ENCODE data around the gene GALR1.

Gene GALR1

GRCh38 chr18:77249569-77250500 is at the start of gene GALR1:
TSS of gene GALR1 (plus strand) at chr18:77249848. CDS start at chr18:77250549, 701 bp downstream.
- no peak within 1 kb of the TSS for H3K4me3 ChIP-seq (ENCODE audit: low read depth, low read length)
- DNase-seq (ENCODE audit: low read depth) = no peak
- TF ChIP-seq, protein P1, sequence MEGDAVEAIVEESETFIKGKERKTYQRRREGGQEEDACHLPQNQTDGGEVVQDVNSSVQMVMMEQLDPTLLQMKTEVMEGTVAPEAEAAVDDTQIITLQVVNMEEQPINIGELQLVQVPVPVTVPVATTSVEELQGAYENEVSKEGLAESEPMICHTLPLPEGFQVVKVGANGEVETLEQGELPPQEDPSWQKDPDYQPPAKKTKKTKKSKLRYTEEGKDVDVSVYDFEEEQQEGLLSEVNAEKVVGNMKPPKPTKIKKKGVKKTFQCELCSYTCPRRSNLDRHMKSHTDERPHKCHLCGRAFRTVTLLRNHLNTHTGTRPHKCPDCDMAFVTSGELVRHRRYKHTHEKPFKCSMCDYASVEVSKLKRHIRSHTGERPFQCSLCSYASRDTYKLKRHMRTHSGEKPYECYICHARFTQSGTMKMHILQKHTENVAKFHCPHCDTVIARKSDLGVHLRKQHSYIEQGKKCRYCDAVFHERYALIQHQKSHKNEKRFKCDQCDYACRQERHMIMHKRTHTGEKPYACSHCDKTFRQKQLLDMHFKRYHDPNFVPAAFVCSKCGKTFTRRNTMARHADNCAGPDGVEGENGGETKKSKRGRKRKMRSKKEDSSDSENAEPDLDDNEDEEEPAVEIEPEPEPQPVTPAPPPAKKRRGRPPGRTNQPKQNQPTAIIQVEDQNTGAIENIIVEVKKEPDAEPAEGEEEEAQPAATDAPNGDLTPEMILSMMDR (IDR thresholded peaks at IDR 0.05; ENCODE audit: control insufficient read depth, extremely low read depth, insufficient read depth) = no peak

- no peak for DNase-seq (ENCODE audit: low read depth)
- TF ChIP-seq, protein P1 (IDR thresholded peaks at IDR 0.05; ENCODE audit: control insufficient read depth, extremely low read depth, insufficient read depth) = no peak
- no peak overlapping the region for H3K4me3 ChIP-seq (ENCODE audit: low read depth, low read length)
Measured at GRCh38 chr18:77201506-77201905, 48.1 kb upstream of the GALR1 start.

DNA sequence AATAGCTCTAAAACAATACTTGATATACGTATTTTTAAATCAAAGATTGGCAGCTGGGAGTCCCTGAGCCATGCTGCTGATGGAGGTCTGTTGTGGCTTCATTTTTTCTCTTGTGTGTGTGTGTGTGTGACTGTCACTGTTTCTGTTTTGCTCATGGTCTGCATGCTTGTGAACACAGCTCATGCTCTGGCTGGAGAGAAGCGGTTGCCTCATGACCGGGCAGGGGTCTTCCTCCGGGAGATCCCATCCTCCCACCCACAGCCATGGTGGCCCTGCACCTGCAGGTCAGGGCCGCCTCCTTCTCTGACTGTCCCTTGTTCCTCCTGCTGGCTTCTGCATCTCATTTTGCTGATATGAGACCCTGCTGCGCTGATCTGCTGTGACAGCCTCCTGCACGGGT is 47.3 kb upstream of the GALR1 start:
- H3K4me3 ChIP-seq (ENCODE audit: low read depth, low read length) = no peak overlapping the region
- no peak for DNase-seq (ENCODE audit: low read depth)
- TF ChIP-seq, protein P1 (IDR thresholded peaks at IDR 0.05; ENCODE audit: control insufficient read depth, extremely low read depth, insufficient read depth) = no peak

- TF ChIP-seq, protein P1 (IDR thresholded peaks at IDR 0.05; ENCODE audit: control insufficient read depth, extremely low read depth, insufficient read depth) = no peak
- no peak for DNase-seq (ENCODE audit: low read depth)
- no peak overlapping the region for H3K4me3 ChIP-seq (ENCODE audit: low read depth, low read length)
Measured at GRCh38 chr18:77203071-77203470, 46.6 kb upstream of the GALR1 start.

GRCh38 chr18:77203851-77204250 is 45.8 kb upstream of the GALR1 start:
- TF ChIP-seq, protein P1 (IDR thresholded peaks at IDR 0.05; ENCODE audit: control insufficient read depth, extremely low read depth, insufficient read depth) = no peak
- DNase-seq (ENCODE audit: low read depth) = no peak
- H3K4me3 ChIP-seq (ENCODE audit: low read depth, low read length) = no peak overlapping the region

- DNase-seq (ENCODE audit: low read depth) = no peak
- TF ChIP-seq, protein P1 (IDR thresholded peaks at IDR 0.05; ENCODE audit: control insufficient read depth, extremely low read depth, insufficient read depth) = no peak
Measured at GRCh38 chr18:77205769-77206168, 43.9 kb upstream of the GALR1 start.

More at GRCh38 chr18:77205769-77206168, 43.9 kb upstream of the GALR1 start:
- H3K4me3 ChIP-seq (ENCODE audit: low read depth, low read length) = no peak overlapping the region
